ENCODE measurements around the gene KCNQ5. TPM values are rescaled to one million over a fixed set of nuclear protein-coding genes. Genes with fewer than 3 reads are reported as not detected.

Gene KCNQ5
- total RNA-seq, 1 experiment from 2014 or later, result not detected

DNA sequence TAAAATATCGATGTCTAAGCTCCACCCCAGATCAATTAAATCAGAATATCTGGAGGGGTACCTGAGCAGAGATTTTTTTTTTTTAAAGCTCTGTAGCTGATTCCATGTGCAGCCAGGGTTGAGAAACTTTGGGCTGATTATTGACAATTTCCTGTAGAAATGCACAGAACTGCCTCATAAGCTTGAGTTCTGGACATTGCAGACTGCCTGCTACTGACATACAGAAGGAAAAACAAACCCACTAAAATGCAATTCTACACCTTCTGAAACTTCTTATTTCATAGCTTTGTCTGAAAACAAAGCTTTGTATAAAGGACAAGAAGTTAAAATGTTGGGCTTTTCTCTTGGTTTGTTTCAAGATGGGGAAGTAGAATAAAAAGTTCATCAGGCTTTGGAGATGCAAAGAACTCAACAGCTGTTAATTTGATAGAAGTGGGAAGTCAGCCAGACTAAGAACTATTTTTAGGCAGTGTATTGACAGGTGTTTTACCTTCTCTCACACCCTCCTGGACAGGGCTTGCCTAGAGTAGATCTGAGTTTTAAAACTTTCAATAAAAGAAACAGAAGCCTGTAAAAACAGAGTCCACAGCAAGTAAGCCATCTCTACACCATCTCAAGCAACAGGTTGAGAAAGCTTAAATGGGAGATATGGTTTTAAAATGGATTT lies 147.7 kb downstream of the KCNQ5 start:
- DNase-seq, result no peak
- Histone ChIP-seq H3K4me1 (no peaks in the 10 kb centered on the region), H3K36me3 (no peaks in the 10 kb centered on the region), H3K9me3 (replicated peaks) (no peaks in the 10 kb centered on the region), H3K4me3 (no peak overlapping the region), H3K27ac (no peak overlapping the region), H3K27me3 (no peaks in the 10 kb centered on the region)

DNA sequence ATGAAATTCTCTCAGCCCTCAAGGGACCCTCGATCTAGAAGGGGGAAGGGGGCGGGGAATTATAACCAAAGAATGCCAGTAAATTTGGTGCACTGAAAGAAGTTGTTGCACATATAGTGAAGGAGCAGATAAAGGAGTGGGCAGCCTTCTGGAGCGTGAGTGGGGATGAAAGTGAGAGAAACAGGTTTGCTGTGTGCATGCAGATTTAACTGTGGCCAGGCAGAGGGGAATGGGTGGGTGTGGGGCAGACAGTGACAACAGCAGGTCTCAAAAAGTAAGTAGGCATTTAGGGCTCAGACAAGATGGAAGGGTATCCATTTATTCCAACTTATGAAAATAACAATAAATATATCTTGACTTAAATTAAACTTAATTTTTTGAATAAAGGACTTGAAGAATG lies 149.1 kb downstream of the KCNQ5 start:
- H3K27ac ChIP-seq, result no peak overlapping the region
- H3K4me1 ChIP-seq, result no peaks in the 10 kb centered on the region
- H3K9me3 ChIP-seq (replicated peaks), result no peaks in the 10 kb centered on the region
- H3K27me3 ChIP-seq, result no peaks in the 10 kb centered on the region
- no peak overlapping the region for H3K4me3 ChIP-seq
- no peak for DNase-seq
- no peaks in the 10 kb centered on the region for H3K36me3 ChIP-seq

DNA sequence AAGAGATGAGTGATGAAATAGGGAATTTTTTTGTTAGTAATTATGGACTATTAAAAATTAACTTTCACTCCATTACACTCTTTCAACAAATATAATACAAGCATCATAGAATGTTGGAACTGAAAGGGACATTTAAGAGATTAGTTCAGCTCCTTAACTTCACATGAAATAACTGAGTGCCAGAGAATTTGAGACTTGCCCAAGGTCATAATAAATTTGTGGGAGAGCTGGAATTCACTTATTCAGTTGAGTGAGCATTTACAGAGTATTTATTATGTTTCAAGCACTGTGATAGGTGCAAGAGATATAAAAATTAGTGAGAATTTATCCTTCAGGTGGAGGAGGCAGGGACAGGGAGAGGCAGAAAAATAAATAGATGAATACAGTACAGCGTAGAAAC lies 154.6 kb downstream of the KCNQ5 start:
- Histone ChIP-seq H3K36me3 (no peaks in the 10 kb centered on the region), H3K4me1 (no peaks in the 10 kb centered on the region)
- no peak for DNase-seq

DNA sequence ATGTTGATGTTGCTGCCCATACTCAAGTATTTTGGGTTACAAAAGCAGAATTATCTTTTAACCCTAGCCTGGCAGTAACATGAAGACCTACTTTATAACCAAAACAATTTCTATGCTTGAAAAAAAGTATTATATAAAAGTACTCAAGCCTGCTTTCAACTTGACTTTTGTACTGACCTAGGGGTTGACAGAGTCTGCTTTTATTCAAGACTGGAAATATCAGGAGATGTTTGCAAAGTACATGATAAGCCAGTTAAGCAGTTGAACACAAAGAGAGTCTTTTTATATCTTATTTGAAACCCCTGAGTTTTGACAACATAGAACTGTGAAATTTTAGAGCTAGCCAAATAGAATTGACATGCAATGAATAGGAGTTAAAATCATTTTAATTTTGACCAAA lies 159.8 kb downstream of the KCNQ5 start:
- H3K36me3 ChIP-seq, result no peaks in the 10 kb centered on the region

More for the DNA sequence above, 154.6 kb downstream of the KCNQ5 start:
- Histone ChIP-seq H3K27ac (no peak overlapping the region), H3K4me3 (no peak overlapping the region), H3K9me3 (replicated peaks) (no peaks in the 10 kb centered on the region), H3K27me3 (no peaks in the 10 kb centered on the region)

DNA sequence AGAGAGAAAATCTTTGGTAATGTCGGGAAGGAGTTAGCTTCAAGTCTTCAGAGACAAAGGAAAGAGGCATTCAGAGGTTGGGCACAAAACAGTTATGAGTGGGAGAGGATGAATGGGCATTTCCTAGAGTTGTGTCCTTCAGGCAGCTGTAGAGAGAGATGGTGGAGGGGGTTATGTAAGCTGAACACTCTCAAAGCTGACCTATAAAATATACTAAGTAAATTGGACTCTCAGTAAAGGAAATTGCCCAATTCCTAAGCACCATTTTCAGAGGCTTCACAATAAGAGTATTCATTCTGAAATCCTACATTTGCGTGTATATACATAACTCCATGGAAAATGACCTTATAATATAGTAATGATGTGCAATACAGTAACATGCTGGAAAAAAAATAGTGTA lies 161.2 kb downstream of the KCNQ5 start:
- H3K4me1 ChIP-seq, result no peaks in the 10 kb centered on the region
- no peaks in the 10 kb centered on the region for H3K9me3 ChIP-seq (replicated peaks)
- H3K36me3 ChIP-seq, result no peaks in the 10 kb centered on the region
- DNase-seq, result no peak
- no peak overlapping the region for H3K27ac ChIP-seq
- H3K4me3 ChIP-seq, result no peak overlapping the region
- no peaks in the 10 kb centered on the region for H3K27me3 ChIP-seq

More for the DNA sequence above, 159.8 kb downstream of the KCNQ5 start:
- Histone ChIP-seq H3K27ac (no peak overlapping the region), H3K4me1 (no peaks in the 10 kb centered on the region), H3K9me3 (replicated peaks) (no peaks in the 10 kb centered on the region), H3K27me3 (no peaks in the 10 kb centered on the region), H3K4me3 (no peak overlapping the region)
- no peak for DNase-seq

DNA sequence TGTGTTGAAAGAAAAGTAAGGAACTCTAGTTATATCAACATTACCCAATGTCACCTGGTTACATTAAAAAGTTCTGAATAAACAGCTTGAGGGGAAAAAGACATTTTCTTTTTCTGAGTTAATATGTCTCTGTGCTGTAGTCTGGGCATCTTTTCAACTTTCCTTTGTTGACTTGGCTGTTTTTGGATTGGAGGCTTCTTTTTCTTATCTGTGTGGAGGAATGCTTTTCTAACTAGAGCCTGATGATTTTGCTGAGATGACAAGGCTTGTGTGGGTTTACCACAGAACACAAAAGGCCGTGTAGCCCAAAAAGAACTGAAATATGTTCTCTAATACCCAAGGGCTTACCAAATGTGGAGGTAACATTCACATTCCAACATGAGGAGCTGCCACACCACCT lies 161.8 kb downstream of the KCNQ5 start:
- H3K27ac ChIP-seq, result no peak overlapping the region
- no peaks in the 10 kb centered on the region for H3K9me3 ChIP-seq (replicated peaks)
- DNase-seq, result no peak
- H3K36me3 ChIP-seq, result no peaks in the 10 kb centered on the region
- no peaks in the 10 kb centered on the region for H3K4me1 ChIP-seq
- no peaks in the 10 kb centered on the region for H3K27me3 ChIP-seq
- H3K4me3 ChIP-seq, result no peak overlapping the region

DNA sequence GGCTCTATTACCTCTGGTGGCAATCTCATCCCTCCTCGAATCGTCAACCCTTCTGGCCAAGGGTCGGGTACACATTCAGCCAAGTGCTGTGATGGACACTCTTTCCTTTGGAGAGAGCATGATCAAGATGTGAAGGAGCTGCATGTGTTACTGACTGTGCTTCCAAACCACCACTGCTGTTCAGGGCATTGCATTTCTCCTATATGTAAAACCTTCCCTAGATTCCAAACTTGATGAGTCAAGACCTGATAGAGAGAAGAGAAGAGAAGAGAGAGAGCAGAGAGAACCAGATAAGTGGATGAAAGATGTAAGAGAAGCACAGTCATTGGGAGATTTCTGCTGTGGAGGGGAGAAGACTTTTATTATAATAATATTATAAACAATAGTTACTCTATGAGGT lies 162.2 kb downstream of the KCNQ5 start:
- Histone ChIP-seq H3K4me3 (no peak overlapping the region), H3K4me1 (no peaks in the 10 kb centered on the region), H3K27me3 (no peaks in the 10 kb centered on the region), H3K36me3 (no peaks in the 10 kb centered on the region), H3K9me3 (replicated peaks) (no peaks in the 10 kb centered on the region), H3K27ac (no peak overlapping the region)
- DNase-seq, result no peak

DNA sequence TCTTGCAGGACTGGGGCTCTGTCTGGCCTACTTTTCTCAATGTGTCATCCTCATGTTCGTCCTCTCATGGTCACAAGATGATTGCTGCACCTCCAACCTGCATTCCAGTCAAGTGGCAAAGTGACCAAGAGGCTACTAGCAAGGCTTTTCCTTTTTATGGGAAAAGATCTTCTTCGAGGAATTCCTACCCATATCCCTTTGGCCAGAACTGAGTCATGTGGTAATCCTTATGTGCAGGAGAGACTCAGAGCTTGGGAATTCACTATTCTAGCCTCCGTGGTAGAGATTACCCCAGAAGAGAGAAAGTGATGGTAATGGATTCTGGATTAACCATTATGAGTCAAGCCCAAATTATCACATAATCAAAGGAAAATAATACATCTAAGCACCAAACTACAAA lies 162.7 kb downstream of the KCNQ5 start:
- no peak for DNase-seq
- H3K27ac ChIP-seq, result no peak overlapping the region
- H3K4me3 ChIP-seq, result no peak overlapping the region
- no peaks in the 10 kb centered on the region for H3K36me3 ChIP-seq
- no peaks in the 10 kb centered on the region for H3K4me1 ChIP-seq
- H3K9me3 ChIP-seq (replicated peaks), result no peaks in the 10 kb centered on the region
- H3K27me3 ChIP-seq, result no peaks in the 10 kb centered on the region

DNA sequence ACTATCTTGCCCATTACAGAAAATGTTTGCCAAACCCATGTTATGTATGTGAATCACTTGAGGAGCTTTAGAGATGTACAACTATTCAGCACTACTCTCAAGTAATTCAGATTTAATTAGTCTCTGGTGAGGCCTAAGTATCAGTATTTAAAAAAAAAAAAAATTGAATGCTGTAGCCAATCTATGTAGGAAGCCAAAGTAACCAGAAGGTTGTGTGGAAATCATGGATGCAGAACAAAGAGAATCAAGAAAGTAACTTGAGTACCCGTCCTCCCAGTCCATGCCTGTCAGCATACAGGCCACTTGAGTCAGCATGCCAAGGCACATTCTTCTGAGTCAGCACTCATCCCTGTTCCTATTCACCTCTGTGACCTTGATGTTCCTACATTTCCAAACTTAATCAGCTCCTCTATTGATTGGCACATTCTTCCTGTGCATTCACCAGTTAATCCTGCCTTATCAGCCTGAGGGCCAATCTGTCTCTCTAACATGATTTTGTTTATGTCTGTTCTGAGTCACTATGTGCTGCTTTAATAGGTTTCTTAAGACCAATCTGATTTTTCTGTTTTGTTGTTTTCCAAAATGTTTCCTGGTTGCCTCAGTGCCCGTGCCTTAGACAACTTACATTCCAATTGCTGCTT lies 165.6 kb downstream of the KCNQ5 start:
- no peak for DNase-seq
- H3K27ac ChIP-seq, result no peak overlapping the region

DNA sequence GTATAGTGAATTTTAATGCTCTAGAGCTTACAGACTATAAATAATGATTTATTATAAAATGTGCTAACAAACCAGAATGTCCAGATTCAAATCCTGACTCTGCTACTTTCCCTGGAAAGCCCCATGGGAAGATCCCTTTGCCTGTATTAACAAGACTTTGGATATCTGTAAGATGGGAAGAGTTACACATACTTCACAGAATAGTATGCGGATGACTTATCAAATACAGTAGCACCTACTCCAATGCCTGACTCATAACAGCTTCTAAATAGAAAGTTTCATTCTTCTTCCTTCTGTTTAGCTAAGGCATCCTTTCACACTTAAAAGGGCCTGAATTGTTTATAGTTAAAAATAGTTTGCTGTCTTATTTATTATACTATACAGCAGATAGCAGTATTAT lies 166.3 kb downstream of the KCNQ5 start:
- Histone ChIP-seq H3K27me3 (no peaks in the 10 kb centered on the region), H3K27ac (no peak overlapping the region), H3K4me1 (no peaks in the 10 kb centered on the region), H3K4me3 (no peak overlapping the region), H3K9me3 (replicated peaks) (no peaks in the 10 kb centered on the region), H3K36me3 (no peaks in the 10 kb centered on the region)
- no peak for DNase-seq

More for the DNA sequence above, 165.6 kb downstream of the KCNQ5 start:
- Histone ChIP-seq H3K9me3 (replicated peaks) (no peaks in the 10 kb centered on the region), H3K4me3 (no peak overlapping the region), H3K4me1 (no peaks in the 10 kb centered on the region), H3K36me3 (no peaks in the 10 kb centered on the region), H3K27me3 (no peaks in the 10 kb centered on the region)

DNA sequence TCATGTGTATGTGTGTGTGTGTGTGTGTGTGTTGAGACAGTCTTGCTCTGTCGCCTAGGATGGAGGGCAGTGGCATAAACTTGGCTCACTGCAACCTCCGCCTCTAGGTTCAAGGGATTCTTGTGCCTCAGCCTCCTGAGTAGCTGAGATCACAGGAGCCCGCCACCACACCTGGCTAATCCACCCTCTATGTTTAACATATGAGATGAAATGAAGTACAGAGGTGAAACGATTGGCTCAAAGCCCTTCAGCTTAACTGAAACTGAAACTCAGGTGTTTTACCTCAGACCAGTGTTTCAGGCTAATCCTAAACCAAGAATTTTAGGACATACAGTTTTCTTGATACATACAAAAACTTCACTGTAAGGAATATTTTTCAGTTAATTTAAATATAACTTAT lies 167.3 kb downstream of the KCNQ5 start:
- no peaks in the 10 kb centered on the region for H3K9me3 ChIP-seq (replicated peaks)
- no peaks in the 10 kb centered on the region for H3K4me1 ChIP-seq
- no peaks in the 10 kb centered on the region for H3K27me3 ChIP-seq
- no peak overlapping the region for H3K4me3 ChIP-seq
- no peak overlapping the region for H3K27ac ChIP-seq
- H3K36me3 ChIP-seq, result no peaks in the 10 kb centered on the region
- DNase-seq, result no peak

DNA sequence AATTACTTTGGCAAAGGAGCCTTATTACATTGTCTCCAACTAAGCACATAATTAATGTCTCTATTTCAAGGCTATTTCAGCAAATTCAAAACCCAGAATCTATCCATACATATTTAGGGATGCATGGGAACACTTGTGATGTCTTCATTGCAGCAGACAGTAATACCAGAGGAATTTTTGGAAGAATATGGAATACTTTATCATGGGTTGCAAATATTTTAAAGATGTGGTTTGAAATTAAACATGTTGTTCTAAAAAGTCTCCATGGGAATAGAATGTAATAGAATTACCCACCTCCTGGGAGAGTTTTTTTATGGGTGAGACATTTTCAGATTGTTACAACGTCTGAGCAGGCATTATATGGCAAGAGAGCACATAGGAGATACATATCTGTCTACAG lies 170.8 kb downstream of the KCNQ5 start:
- H3K4me3 ChIP-seq, result no peak overlapping the region
- no peaks in the 10 kb centered on the region for H3K4me1 ChIP-seq
- no peak overlapping the region for H3K27ac ChIP-seq
- no peaks in the 10 kb centered on the region for H3K36me3 ChIP-seq
- H3K9me3 ChIP-seq (replicated peaks), result no peaks in the 10 kb centered on the region
- no peaks in the 10 kb centered on the region for H3K27me3 ChIP-seq
- DNase-seq, result no peak

DNA sequence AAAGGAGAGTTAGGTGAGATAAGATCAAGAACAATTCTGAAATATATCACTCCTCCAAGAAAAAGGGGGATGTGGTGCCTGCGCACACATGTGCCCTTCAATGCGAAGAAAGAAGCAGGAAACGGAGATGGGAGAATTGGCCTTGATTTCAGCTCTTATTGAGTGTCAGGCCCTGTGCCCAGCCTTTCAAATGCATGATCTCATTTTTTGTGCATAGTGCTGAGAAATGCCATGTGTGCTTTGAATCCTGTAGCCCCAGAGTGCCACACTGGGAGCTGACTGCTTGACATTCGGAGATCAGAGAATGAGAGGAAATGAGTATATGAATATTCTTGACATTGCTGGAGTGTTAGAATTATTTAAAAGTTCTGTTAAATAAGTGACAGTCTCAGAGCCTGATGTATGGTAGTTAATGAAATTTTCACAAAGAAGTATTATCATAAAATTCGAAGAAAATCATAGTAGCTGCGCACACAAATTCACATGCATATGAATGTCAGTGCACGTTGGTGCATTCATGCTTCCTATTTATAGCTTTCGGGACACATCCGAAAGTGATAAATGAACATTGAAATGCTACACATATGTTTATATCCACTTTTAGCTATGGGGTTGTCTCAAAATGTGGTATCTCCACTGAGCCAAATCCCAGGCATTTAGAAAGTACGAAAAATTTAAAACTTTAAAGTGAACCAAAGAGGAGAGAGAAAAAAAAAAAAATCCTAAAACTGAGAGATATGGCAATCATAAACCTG lies 172.0 kb downstream of the KCNQ5 start:
- H3K9me3 ChIP-seq (replicated peaks), result no peaks in the 10 kb centered on the region
- H3K4me1 ChIP-seq, result no peaks in the 10 kb centered on the region
- H3K27me3 ChIP-seq, result no peaks in the 10 kb centered on the region
- DNase-seq, result no peak
- no peak overlapping the region for H3K4me3 ChIP-seq
- no peaks in the 10 kb centered on the region for H3K36me3 ChIP-seq
- no peak overlapping the region for H3K27ac ChIP-seq

DNA sequence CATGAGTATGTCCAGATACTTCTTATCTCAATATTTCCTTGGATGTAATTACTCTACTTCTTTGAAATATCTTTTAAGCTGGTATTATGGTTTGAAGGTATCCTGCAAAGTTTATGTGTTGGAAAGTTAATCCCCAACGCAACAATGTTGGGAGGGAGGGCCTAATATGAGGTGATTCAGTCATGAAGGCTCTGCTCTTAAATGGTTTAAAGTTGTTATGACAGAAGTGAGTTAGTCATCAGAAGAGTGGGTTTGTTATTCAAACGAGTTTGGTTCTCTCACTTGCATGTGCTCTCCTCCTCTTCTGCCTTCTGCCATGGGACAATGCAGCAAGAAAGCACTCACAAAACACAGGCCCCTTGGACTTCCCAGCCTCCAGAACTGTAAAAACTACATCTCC lies 176.3 kb downstream of the KCNQ5 start:
- DNase-seq, result no peak
- Histone ChIP-seq H3K4me1 (no peaks in the 10 kb centered on the region), H3K4me3 (no peak overlapping the region), H3K27me3 (no peaks in the 10 kb centered on the region), H3K27ac (no peak overlapping the region), H3K9me3 (replicated peaks) (no peaks in the 10 kb centered on the region), H3K36me3 (no peaks in the 10 kb centered on the region)

DNA sequence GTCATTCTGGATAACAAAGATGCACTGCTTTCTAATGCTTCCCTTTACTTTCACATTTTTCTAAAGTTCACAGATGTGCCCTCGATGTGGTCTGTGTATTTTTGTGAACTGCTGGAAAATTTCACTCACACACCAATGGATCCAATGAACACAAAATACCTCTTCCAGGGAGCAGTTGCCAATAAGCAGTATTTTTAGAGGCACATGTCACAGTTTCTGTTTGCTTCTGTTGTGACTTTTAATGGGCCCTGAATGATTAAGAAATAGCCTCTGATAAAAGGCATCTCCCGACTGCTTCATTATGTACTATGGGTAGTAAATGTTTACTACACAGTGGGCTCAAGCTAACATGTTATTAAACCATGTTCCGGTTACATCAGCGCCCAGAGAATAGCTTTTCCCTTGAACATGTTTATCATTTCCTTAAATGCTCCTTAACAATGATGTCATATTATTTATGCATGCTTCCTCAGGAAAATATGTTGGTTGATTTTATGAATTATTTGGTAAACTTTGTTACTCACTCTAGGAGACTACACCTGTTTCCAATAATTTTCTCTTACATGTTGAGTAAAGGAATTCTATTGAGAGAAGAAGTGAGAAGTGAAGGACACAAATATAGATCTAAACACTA lies 188.0 kb downstream of the KCNQ5 start:
- H3K4me1 ChIP-seq, result no peaks in the 10 kb centered on the region
- no peak for DNase-seq
- H3K4me3 ChIP-seq, result no peak overlapping the region
- H3K9me3 ChIP-seq (replicated peaks), result no peaks in the 10 kb centered on the region
- H3K27me3 ChIP-seq, result no peaks in the 10 kb centered on the region; the same call in 1 of the 2 replicates
- no peak overlapping the region for H3K27ac ChIP-seq
- H3K36me3 ChIP-seq, result no peaks in the 10 kb centered on the region
